Measurements from ENCODE around the gene ANKRD44.
A peak's percentile ranks its signal among the peaks of the same experiment; 100 is the strongest.

Gene ANKRD44

GRCh38 chr2:197286805-197287595, 23.6 kb downstream of the ANKRD44 start:
- no peak for DNase-seq

GRCh38 chr2:197285361-197285760, 25.2 kb downstream of the ANKRD44 start:
- DNase-seq, result no peak

DNA sequence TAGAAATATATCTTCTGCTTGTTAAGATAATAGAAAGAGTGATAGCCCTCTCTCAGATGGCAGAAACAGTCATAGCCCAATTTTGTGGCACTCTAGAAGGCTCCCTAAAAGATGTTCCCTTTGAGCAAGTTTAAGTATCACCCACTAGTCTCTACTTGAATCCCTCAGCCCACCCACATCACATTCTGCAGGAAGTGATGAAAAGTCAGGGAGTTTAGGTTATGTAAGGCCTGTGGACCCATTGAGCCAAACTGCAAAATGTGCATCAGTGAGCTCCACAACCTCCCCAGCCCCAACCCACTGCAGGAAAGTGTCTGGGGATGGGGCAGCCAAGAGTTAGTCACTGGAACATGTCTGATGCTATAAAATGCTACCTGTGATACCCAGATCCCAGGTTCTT, 25.6 kb downstream of the ANKRD44 start:
- no peak for DNase-seq

DNA sequence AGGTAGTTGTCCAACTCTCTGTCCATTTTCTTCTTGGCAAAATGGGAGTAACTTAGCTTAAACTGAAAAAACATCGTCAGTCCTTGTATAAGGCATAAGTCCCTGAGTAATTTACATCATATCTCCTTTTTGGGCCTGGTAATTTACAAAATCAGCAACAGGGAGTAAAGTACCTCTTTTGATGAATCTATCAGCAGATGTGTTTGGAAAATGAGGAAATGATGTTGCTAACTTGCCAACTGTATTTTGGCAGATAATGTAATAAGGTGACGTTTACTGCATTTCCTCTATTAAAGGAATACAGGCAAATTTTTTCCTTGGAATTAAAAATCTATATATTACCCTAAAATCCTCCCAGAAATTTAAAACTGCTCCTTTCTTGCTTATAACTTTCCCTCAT, 29.2 kb downstream of the ANKRD44 start:
- DNase-seq, result no peak

- DNase-seq, result no peak
These were observed 30.4 kb downstream of the ANKRD44 start for GRCh38 chr2:197280015-197280702.

DNA sequence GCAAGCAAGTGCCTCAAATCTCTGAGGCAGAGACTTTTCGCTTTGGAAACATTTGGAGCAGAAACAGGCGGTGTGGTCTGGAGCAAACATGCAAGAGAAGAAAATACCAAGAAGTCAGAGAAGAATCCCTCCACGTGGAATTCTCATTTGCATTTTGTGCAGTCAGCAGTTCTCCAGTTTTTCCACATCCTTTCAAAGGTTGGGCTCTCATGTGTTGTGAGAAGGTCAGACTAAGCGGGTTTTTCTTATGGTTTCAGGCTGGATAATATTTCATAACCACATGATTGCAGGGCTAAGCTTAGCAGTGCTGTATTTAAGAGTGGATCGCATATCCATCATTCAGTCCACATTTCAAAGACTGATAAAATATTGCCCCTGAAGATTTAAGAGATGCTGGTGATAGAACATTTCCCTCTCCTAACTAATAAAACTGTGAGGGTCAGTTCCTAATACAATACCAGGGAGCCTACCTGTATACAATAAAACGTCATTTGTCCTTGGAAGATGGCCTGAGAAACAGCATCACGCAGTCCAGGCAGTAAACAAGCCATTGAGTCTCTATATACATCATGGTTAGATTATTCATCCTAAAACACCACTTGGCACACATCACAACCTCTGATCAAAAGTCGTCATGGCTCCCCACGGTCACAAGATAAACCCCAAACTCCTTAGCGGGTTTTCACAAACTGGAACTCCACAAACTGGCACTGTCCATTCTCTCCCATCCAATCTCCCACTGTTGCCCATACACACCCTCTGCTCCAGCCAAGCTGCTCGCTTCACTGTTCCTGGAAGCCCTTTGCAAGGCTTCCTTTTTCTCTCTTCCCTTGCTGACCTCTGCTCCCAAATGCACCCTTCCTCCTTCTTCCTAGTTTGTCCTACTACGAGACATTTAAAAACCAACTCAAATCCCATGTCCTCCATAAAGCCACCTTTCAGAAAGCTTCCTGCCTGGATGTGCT, 31.5 kb downstream of the ANKRD44 start:
- no peak for DNase-seq

DNA sequence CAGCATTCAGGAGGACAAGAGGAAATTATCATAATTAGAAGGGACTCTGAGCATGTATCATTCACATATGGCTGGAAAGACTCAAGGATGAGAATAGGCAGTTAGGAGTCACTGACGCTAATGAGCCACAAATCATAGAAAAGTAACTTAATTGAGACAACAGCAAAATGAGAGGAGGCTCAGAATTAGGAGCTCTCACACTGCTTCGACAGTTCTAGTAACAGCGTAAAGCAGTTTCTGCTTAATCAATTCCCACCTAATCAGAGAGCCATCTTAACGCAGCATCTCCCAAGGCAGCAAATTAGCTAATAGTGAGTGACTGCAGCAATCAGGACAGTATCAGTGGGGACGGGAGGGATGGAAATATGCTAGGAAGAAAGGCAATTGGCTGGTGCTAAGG, 32.8 kb downstream of the ANKRD44 start:
- DNase-seq, result no peak

- DNase-seq, result no peak
These were observed 34.4 kb downstream of the ANKRD44 start for GRCh38 chr2:197276156-197276555.

GRCh38 chr2:197274937-197275336, 35.6 kb downstream of the ANKRD44 start:
- DNase-seq, result no peak

DNA sequence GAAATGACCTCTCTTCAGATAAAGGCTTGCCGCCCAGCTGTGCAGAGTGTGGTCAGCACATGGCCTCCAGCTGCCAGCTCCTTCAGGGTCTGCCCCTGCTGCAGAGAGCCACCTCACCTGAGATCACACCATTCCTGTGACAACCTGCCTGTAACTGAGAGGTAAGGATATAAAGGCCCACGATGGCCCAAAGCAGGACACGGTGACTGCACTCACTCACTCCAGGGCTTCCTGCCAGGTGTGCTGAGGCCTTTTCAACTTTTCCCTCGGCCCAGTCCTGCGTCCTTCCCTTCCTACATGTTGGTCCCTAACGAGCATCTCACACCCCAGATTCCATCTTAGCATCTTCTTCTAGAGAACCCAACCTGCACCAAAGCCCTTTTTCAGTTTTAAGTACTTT, 36.2 kb downstream of the ANKRD44 start:
- no peak for DNase-seq

DNA sequence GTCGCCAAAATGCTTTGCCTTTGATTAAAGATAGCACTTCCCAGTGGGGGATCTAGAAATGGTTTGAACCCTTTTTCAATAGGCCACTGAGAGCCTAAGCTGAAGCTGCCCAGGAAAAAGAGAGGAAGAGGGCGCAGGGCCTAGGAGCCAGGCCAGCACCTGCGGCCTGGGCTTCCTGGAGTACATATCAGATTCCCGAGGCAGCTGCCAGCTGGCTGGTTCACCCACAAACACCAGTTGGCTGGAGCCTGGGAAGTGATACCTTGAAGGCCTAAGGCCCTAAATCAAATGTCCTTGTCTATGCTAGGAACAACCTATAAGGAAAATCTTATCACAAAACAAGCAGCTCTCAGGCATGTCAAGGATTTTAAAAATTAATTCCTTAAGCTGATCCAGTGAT, 37.1 kb downstream of the ANKRD44 start:
- no peak for DNase-seq

- DNase-seq, result no peak
These were observed 40.0 kb downstream of the ANKRD44 start for GRCh38 chr2:197270601-197271000.

GRCh38 chr2:197269815-197270214, 40.8 kb downstream of the ANKRD44 start:
- no peak for DNase-seq

GRCh38 chr2:197268786-197269584, 41.6 kb downstream of the ANKRD44 start:
- no peak for DNase-seq

GRCh38 chr2:197266477-197266876, 44.1 kb downstream of the ANKRD44 start:
- no peak for DNase-seq

- DNase-seq, result no peak
These were observed 44.7 kb downstream of the ANKRD44 start for GRCh38 chr2:197265924-197266323.

DNA sequence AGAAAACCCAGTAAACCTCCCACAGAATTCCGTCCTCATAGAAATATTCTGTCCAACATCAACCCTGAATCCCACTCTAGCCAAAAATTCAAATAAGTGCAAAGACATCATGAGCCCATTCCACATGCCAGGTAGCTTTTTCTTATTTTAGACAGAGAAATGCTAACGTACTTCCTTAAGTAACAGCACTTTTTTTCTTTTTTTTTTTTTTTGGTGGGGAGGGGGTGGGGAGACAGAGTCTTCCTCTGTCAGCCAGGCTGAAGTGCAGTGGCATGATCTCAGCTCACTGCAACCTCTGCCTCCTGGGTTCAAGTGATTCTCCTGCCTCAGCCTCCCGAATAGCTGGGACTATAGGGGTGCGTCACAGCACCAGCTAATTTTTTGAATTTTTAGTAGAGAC, 45.5 kb downstream of the ANKRD44 start:
- no peak for DNase-seq

DNA sequence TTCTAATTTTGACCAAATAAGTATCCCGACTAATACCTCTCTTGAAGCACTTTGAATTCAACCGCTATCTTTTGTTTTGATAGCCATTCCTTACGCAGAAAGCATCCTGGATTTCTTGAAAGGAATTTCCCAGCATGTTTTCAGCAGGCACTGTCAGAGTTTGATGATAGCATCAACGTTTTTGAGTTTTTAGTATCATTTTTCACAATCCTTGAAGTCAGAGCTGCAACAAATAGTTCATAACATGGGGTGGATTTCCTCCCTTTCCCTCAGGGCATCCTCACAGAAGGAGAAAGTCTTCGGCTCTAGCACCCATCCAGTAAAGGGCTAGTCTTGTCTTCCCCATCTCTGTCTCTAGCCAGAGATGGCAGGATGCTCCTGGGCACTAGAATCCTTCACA, 46.2 kb downstream of the ANKRD44 start:
- no peak for DNase-seq

DNA sequence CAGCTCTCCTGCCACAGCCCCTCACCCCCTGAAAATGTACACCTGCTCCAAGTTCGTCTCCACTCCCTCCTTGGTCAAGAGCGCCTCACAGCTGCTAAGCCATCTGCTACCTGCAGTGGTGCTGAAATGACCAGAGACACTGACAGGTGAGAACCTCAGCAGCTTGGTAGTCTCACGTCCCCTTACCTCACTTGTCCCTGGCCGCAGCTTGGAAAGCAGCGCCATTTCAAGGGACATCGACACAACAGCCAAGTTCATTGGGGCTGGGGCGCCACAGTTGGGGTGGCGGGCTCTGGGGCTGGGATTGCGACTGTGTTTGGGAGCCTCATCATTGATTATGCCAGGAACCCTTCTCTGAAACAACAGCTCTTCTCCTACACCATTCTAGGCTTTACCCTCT, 47.5 kb downstream of the ANKRD44 start:
- DNase-seq, result peak; percentile 8

DNA sequence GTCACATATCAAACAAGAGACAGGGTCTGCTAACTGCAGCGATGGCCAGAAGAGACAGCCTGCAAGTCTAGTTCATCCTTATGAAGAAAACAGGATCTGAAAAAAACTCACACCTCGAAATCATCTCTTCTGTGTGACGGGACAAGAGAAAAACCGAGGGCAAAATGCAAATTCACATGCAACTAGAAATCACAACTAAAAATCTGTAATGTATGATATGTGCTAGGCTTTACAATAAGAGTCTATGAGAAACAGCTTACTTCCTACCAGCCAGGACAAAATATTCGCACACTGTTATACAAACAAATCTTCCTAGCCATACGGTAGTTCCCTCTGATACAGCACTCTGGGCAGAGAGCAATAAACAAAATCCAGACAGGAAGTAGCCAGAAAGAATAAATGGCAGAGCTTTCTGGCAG, 48.8 kb downstream of the ANKRD44 start:
- DNase-seq, result no peak

DNA sequence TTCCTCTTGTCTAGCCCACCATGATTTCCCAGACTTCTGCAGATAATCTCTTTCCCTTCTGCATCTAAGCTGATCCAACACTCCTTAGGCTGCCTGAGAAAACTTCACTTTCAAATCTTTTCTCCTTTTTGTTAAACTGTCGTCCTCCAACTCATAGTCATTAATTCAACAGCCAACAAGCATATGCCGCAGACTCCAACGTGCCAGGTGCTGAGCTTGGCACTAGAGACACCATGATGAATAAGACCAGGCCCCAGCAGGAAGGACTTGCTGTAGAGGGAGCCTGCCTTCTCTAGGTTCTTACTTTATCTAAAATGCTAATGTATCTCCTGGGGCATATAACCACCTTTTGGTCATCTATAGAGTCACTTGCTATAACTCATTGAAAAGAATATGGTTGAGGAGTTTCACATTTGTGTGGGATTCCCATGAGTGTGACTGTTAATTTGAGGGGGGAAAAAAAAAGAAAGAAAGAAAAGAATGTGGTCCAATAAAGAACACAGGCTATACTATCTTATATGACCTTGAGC, 51.0 kb downstream of the ANKRD44 start:
- DNase-seq, result no peak

GRCh38 chr2:197258580-197258979, 52.0 kb downstream of the ANKRD44 start:
- no peak for DNase-seq
